Panc1 (cell line): ENCODE data around the gene ABHD13. TPM values are rescaled to one million over a fixed set of nuclear protein-coding genes. Genes with fewer than 3 reads are reported as not detected.

Experiments used
- ATAC-seq: fragments of 200-7000 bp; cut with Tn5 transposase; 2 replicates; pipeline ENCODE4 v1.9.1; 2020; ENCODE audit warnings: mild to moderate bottlenecking, moderate library complexity
- BruUV-seq: library from RNA; stranded (reverse); fragments of 400-500 nt; replicated peaks from 2 replicates; lab custom pipeline; 2021; lab: Mats Ljungman, UMichigan
- CTCF ChIA-PET: fragments of 300-600 bp; sonication (Branson Sonifier 250); formaldehyde crosslinking; loops from one replicate; lab custom pipeline; 2022; ENCODE audit warnings: antibody characterized with exemption; lab: Charles Lee
- POLR2A ChIA-PET: fragments of 300-600 bp; sonication (Branson Sonifier 250); formaldehyde crosslinking; loops from one replicate; lab custom pipeline; 2022; ENCODE audit warnings: antibody characterized with exemption; lab: Charles Lee
- DNase-seq: peaks from one replicate; pipeline ENCODE4 v3.0.0-alpha.2; 2010; ENCODE audit warnings: low read depth, low spot score
- H3K27ac ChIP-seq: 2 replicates; pipeline ENCODE4 v1.5.1; 2011; ENCODE audit warnings: mild to moderate bottlenecking, low read length, inconsistent platforms
- H3K27me3 ChIP-seq: fragments of 200-500 bp; sonication (Bioruptor generic); 2 replicates; pipeline ENCODE4 v1.6.0; 2014; ENCODE audit warnings: low read length, inconsistent platforms; ENCODE audit not compliant: control insufficient read depth, insufficient read depth
- H3K36me3 ChIP-seq: fragments of 200-500 bp; sonication (Bioruptor generic); 2 replicates; pipeline ENCODE4 v1.5.1; 2014; ENCODE audit warnings: inconsistent platforms, mild to moderate bottlenecking, low read length, moderate library complexity; ENCODE audit not compliant: control insufficient read depth, insufficient read depth
- H3K4me1 ChIP-seq: 2 replicates; pipeline ENCODE4 v1.5.1; 2011; ENCODE audit warnings: inconsistent platforms, mild to moderate bottlenecking, low read length, moderate library complexity; ENCODE audit not compliant: control insufficient read depth, insufficient read depth
- H3K4me3 ChIP-seq, 2 experiments: 2 replicates each; pipeline ENCODE4 v1.5.1; 2011 to 2012; ENCODE audit warnings: low read depth in 2 of 2, low read length in 2 of 2, mild to moderate bottlenecking in 2 of 2, inconsistent platforms in 1 of 2, moderate library complexity in 1 of 2
- H3K9me3 ChIP-seq: fragments of 200-500 bp; sonication (Bioruptor generic); 2 replicates; pipeline ENCODE4 v1.5.1; 2014; ENCODE audit warnings: low read depth, mild to moderate bottlenecking, inconsistent platforms, low read length, moderate library complexity; ENCODE audit not compliant: control insufficient read depth, insufficient read depth
- POLR2AphosphoS5 ChIP-seq: IDR thresholded peaks from 2 replicates; pipeline ENCODE4 v1.6.1; 2012; ENCODE audit warnings: mild to moderate bottlenecking, low read depth, low read length, moderate library complexity
- REST ChIP-seq, 2 experiments: IDR thresholded peaks; 2 replicates each; pipeline ENCODE4 v1.6.1; 2011 to 2012; ENCODE audit warnings: low read depth in 2 of 2, control low read depth in 1 of 2, low read length in 1 of 2, mild to moderate bottlenecking in 1 of 2, moderate library complexity in 1 of 2; ENCODE audit not compliant: insufficient read depth in 1 of 2
- SIN3A ChIP-seq: IDR thresholded peaks from 2 replicates; pipeline ENCODE4 v1.6.1; 2012; ENCODE audit warnings: low read depth, mild to moderate bottlenecking, low read length, moderate library complexity, borderline replicate concordance; ENCODE audit not compliant: insufficient read depth
- TCF7L2 ChIP-seq: IDR thresholded peaks from 2 replicates; pipeline ENCODE4 v1.6.1; 2011; ENCODE audit warnings: mild to moderate bottlenecking, low read depth, low read length, inconsistent platforms
- in situ Hi-C: cut with HindIII; loops from 2 replicates; pipeline ENCODE4 v1.10.0; 2016; ENCODE audit warnings: low sequenced_read_pairs, low pct_unique_long_range_greater_than_20kb
- intact Hi-C: fragments of 100-400 bp; cut with micrococcal nuclease; formaldehyde crosslinking; loops from one replicate; pipeline ENCODE4 v1.10.0; 2022; ENCODE audit not compliant: unreplicated experiment
- total RNA-seq: library from RNA; stranded (reverse); gene quantifications from one replicate; pipeline ENCODE4 v1.2.1, GENCODE V29; 2021; ENCODE audit not compliant: unreplicated experiment
- TF ChIP-seq, protein P1 (sequence below): fragments of 450-650 bp; IDR thresholded peaks from 2 replicates; pipeline ENCODE4 v1.5.1; 2017; ENCODE audit warnings: mild to moderate bottlenecking

The ABHD13 gene
- total RNA-seq, 1 experiment from 2014 or later, result 4.7 TPM

- H3K4me3 ChIP-seq, result no peak overlapping the region
- H3K27ac ChIP-seq, result no peak overlapping the region
- DNase-seq (no peak), ATAC-seq (no peak)
- H3K9me3 ChIP-seq, result no peaks in the 10 kb centered on the region
- H3K36me3 ChIP-seq, result no peaks in the 10 kb centered on the region; the same call in 1 of the 2 replicates
- no peak for TF ChIP-seq TCF7L2
- TF ChIP-seq, protein P1, sequence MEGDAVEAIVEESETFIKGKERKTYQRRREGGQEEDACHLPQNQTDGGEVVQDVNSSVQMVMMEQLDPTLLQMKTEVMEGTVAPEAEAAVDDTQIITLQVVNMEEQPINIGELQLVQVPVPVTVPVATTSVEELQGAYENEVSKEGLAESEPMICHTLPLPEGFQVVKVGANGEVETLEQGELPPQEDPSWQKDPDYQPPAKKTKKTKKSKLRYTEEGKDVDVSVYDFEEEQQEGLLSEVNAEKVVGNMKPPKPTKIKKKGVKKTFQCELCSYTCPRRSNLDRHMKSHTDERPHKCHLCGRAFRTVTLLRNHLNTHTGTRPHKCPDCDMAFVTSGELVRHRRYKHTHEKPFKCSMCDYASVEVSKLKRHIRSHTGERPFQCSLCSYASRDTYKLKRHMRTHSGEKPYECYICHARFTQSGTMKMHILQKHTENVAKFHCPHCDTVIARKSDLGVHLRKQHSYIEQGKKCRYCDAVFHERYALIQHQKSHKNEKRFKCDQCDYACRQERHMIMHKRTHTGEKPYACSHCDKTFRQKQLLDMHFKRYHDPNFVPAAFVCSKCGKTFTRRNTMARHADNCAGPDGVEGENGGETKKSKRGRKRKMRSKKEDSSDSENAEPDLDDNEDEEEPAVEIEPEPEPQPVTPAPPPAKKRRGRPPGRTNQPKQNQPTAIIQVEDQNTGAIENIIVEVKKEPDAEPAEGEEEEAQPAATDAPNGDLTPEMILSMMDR, result no peak
- no peak for TF ChIP-seq REST (IDR thresholded peaks at IDR 0.05; ENCODE audit: insufficient read depth in 1 of 2, low read depth in 2 of 2, low read length in 1 of 2)
- TF ChIP-seq SIN3A, result no peak
- no peak for TF ChIP-seq POLR2AphosphoS5
- no peaks in the 10 kb centered on the region for H3K27me3 ChIP-seq
- ChIA-PET CTCF (no interaction called here), POLR2A (no interaction called here)
- intact Hi-C loops, result no loop called here
- BruUV-seq, result no TSS peak
- in situ Hi-C loops, result no loop called here
- no peaks in the 10 kb centered on the region; the same call in 1 of the 2 replicates for H3K4me1 ChIP-seq
These were observed 7.6 kb upstream of the ABHD13 start for GRCh38 chr13:108210551-108210950.

GRCh38 chr13:108212886-108213285 is 5.3 kb upstream of the ABHD13 start:
- ChIA-PET CTCF (no interaction called here), POLR2A (no interaction called here)
- DNase-seq, result no peak

More at GRCh38 chr13:108212886-108213285, 5.3 kb upstream of the ABHD13 start:
- Histone ChIP-seq H3K9me3 (no peaks in the 10 kb centered on the region), H3K27me3 (no peaks in the 10 kb centered on the region), H3K36me3 (no peaks in the 10 kb centered on the region; the same call in 1 of the 2 replicates), H3K4me3 (no peak overlapping the region), H3K4me1 (peaks cover 11% of the 10 kb centered on the region; the same call in 1 of the 2 replicates), H3K27ac (no peak overlapping the region)
- BruUV-seq, result no TSS peak
- TF ChIP-seq POLR2AphosphoS5, result no peak
- TF ChIP-seq TCF7L2, result no peak
- no peak for TF ChIP-seq SIN3A
- no peak for TF ChIP-seq REST (IDR thresholded peaks at IDR 0.05; ENCODE audit: insufficient read depth in 1 of 2, low read depth in 2 of 2, low read length in 1 of 2)
- TF ChIP-seq, protein P1, result no peak
- in situ Hi-C loops (no loop called here), intact Hi-C loops (no loop called here)
- no peak for ATAC-seq
